ENCODE measurements around the gene TMEM132C. TPM values are rescaled to one million over a fixed set of nuclear protein-coding genes. Genes with fewer than 3 reads are reported as not detected.
A peak's percentile ranks its signal among the peaks of the same experiment; 100 is the strongest.

The TMEM132C gene
- total RNA-seq, 1 donor from 2014 or later, result not detected

GRCh38 chr12:128606970-128607369 is 340.0 kb downstream of the TMEM132C start:
- no peak for DNase-seq (ENCODE audit: low read depth)
- TF ChIP-seq CTCF (conservative IDR thresholded peaks at IDR 0.05; ENCODE audit: low read depth, low read length), result no peak
- no peak overlapping the region for H3K4me3 ChIP-seq (ENCODE audit: low read depth, low read length)

GRCh38 chr12:128607641-128608040 is 340.7 kb downstream of the TMEM132C start:
- DNase-seq (ENCODE audit: low read depth), result peak; percentile 6
- no peak overlapping the region for H3K4me3 ChIP-seq (ENCODE audit: low read depth, low read length)
- no peak for TF ChIP-seq CTCF (conservative IDR thresholded peaks at IDR 0.05; ENCODE audit: low read depth, low read length)

- no peak for DNase-seq (ENCODE audit: low read depth)
- H3K4me3 ChIP-seq (ENCODE audit: low read depth, low read length), result no peak overlapping the region
- no peak for TF ChIP-seq CTCF (conservative IDR thresholded peaks at IDR 0.05; ENCODE audit: low read depth, low read length)
Observed at GRCh38 chr12:128609861-128610260, 342.9 kb downstream of the TMEM132C start.

GRCh38 chr12:128611736-128612135 is 344.8 kb downstream of the TMEM132C start:
- no peak for TF ChIP-seq CTCF (conservative IDR thresholded peaks at IDR 0.05; ENCODE audit: low read depth, low read length)
- no peak for DNase-seq (ENCODE audit: low read depth)
- H3K4me3 ChIP-seq (ENCODE audit: low read depth, low read length), result no peak overlapping the region

- TF ChIP-seq CTCF (conservative IDR thresholded peaks at IDR 0.05; ENCODE audit: low read depth, low read length), result no peak
- no peak overlapping the region for H3K4me3 ChIP-seq (ENCODE audit: low read depth, low read length)
- no peak for DNase-seq (ENCODE audit: low read depth)
Observed at GRCh38 chr12:128612150-128612850, 345.3 kb downstream of the TMEM132C start.

GRCh38 chr12:128613837-128614590 is 347.0 kb downstream of the TMEM132C start:
- DNase-seq (ENCODE audit: low read depth), result no peak
- H3K4me3 ChIP-seq (ENCODE audit: low read depth, low read length), result no peak overlapping the region
- peak; percentile 30 for TF ChIP-seq CTCF (conservative IDR thresholded peaks at IDR 0.05; ENCODE audit: low read depth, low read length)

Data from epithelial cell of proximal tubule (primary cell).